Erythroblast (primary cell): ENCODE measurements around the gene ERCC2.

Experiments used
- DNase-seq, 2 experiments: peaks; one replicate each; lab custom pipeline; 2025; lab: John Stamatoyannopoulos, UW
- GATA1 ChIP-seq: IDR thresholded peaks from 2 replicates; pipeline ENCODE4 v1.6.1; 2011; ENCODE audit warnings: low read depth, mild to moderate bottlenecking, control low read depth, low read length, moderate library complexity
- POLR2A ChIP-seq: IDR thresholded peaks from 2 replicates; pipeline ENCODE4 v1.6.1; 2011; ENCODE audit warnings: mild to moderate bottlenecking, low read length

Gene ERCC2

DNA sequence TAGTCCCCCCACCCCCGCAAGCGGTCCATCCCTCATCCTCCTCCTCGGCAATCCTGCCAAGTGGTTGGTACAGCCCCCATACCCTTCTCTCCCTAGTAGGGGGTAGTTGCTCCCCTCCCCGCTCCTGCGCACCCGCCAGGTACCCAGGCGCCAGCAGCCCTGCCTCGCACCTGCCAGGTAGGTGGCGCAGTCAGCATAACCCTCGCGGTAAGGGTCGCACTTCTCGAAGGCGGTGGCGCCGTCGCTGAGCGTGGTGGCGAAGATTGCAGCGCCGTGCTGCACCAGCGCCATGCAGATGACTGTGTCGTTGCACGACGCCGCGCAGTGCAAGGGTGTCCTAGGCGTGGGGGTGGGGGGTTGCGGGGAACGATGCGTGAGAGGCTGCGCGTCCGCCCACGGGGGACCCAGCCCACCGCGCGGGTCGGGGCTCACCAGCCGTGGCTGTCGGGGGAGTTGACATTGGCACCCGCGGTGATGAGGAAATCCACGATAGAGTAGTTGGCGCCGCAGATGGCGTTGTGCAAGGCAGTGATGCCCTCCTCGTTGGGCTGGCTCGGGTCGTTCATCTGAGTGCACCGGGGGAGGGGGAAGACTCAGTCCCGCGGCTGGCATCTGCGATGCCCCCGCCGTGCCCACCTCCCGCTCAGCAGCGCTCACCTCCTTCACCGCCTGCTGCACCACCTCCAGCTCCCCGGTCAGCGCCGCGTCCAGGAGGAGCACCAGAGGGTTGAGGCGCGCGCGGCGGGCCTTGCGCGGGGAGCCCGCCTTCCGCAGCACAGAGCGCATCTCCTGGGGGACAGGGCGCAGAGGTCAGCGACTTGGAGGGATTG lies 15.2 kb upstream of the ERCC2 start:
- no peak for TF ChIP-seq GATA1
- no peak for TF ChIP-seq POLR2A

DNA sequence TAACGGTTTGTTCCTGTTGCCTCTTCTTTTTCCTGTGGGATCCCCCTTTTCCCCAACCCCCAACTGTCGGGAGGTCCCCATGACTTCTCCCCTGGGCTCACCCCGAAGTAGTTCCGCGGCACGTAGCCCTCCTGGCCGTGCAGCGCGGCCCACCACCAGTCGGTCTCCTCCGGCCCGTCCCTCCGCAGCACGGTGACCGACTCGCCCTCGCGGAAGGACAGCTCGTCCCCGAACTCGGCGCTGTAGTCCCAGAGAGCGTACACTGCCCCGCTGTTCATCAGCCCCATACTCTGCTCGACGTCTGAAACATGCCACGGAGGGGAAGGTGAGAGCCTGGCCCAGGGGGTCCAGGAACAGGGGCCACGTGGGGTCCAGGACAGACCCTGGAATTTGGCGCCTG lies 12.1 kb upstream of the ERCC2 start:
- TF ChIP-seq GATA1 (no peak), POLR2A (no peak)
- DNase-seq, result no peak

More for the DNA sequence above, 15.2 kb upstream of the ERCC2 start:
- no peak for DNase-seq

DNA sequence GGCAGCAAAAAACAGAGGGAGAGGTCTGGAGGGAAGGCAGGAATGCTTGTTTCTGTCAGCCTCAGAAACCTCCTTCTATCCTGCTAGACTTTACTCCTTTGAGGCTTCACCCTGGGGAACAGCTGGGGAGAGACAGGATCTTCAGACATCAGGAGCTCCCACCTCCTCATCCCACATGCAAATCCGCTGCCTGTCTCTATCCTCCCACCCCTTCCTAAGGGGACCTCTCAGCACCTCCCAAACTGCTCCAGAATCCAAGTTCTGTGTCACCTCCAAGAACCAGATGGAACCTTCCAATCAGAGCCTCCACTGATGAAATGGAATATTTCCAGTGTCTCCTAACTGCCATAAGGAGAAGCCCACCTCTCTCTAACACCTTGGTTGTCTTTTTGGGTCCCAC lies 9.7 kb upstream of the ERCC2 start:
- no peak for TF ChIP-seq GATA1
- TF ChIP-seq POLR2A, result no peak
- DNase-seq, result no peak

DNA sequence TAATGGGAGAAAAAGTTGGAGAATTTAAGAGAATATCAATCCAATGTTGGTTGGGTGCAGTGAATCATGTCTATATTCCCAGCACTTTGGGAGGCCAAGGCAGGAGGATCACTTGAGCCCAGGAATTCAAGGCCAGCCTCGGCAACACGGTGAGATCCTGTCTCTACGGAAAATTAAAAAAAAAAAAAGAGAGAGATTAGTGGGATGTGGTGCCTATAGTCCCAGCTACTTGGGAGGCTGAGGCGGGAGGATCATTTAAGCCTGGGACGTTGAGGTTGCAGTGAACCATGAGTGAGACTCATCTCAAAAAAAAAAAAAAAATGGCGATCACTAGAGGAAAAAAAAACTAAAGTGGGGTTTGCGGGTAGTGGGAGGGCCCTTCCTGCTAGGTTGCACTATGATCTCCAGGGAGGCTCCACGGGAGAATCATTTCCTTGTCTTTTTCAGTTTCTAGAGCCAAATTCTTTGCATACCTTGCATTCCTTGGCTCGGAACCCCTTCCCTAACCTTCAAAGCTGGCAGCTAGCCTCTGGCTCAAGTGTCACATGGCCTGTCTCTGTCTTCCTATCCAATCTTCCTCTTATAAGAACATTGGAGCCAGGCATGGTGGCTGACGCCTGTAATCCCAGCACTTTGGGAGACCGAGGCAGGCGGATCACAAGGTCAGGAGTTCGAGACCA lies 5.8 kb upstream of the ERCC2 start:
- TF ChIP-seq POLR2A, result no peak
- no peak for TF ChIP-seq GATA1
- no peak for DNase-seq

DNA sequence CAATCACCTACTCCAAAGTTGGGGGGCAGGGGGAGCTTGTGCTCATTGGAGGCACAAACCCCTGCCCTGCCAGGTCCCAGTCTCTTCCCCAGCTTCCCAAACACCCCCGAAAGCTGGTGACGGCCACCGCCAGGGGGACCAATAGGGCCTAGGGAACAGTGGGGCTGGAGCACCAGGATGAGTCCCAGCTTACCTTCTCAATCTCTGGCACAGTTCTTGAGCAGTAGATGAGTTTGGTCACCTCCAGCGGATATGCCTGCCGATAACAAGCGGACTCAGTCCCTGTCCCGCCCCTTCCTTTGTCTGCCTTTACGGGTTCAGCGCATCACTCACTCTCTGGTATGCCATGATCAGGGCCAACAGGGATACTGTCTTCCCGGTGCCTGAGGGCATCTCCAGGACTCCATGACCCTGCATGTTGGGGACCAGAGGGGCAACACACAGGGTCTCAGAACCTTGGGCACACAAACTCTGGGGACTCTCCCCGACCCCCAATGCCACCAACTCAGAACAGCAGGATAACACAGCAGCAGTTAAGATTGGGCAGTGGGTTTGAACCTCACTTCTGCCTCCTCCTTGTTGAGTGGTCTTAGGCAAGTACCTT lies 1.5 kb downstream of the ERCC2 start:
- no peak for DNase-seq
- no peak for TF ChIP-seq POLR2A
- no peak for TF ChIP-seq GATA1

DNA sequence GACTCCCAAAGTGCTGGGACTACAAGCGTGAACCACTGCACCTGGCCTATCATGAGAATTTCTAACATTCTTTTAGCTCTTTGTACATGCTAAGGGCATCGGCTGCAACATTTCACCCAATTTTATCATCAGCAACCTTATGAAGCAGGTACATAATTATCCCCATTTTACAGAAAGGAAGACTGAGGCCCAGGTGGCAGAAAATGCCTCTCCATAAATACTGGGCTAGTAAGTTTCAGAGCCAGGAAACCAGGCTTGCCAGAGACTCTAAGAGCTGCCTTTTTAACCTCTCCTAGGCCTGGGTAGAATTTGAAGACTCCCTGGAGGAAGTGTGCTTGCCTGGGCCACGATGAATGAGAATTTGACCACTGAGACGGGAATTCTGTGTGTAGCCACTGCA lies 2.2 kb downstream of the ERCC2 start:
- DNase-seq, result no peak

DNA sequence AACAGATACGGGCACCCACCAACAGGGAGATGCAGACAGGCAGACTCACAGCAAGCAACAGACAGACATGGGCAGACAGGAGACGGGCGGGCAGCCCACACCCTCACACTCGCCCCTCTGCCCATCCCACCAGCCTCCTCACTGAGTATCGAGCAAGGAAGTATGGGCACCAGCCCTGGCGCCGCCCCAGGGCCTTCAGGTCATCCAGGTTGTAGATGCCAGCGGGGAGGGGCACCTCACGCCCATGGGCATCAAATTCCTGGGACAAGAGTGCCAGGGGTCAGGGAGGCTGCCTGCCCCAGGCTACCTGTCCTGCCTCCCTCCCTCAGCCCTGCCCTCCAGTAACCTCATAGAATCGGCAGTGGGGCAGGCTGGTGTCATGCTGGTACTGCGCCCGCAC lies 5.7 kb downstream of the ERCC2 start:
- no peak for TF ChIP-seq POLR2A
- no peak for TF ChIP-seq GATA1
- DNase-seq, result no peak

More for the DNA sequence above, 2.2 kb downstream of the ERCC2 start:
- TF ChIP-seq GATA1 (no peak), POLR2A (no peak)

DNA sequence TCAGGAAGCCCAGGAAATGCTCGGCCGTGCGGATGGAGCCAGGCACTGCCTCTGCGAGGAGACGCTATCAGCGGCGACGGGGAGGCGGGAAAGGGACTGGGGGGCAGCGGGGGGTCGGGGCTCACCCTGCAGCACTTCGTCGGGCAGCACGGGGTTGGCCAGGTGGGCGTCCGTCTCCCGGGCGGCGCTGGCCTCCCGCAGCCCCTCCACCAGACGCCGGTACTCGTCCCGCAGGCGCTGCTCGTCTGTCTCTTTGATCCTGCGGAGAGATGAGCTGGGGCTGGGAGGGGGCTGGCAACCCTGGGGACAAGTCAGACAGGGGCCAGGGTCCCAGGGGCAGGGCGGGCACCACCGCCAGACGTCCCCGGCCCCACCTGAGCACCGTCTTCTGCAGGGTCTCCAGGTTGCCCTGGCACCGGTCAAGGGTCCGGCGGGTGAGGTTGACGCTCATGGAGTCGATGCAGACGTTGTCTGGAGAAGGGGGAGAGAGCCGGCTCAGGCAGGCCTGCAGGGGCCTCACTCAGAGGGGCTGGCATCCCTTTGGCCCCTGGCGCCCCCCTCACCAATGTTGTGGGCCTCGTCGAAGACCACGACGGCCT lies 6.4 kb downstream of the ERCC2 start:
- no peak for DNase-seq
- TF ChIP-seq GATA1 (no peak), POLR2A (no peak)

DNA sequence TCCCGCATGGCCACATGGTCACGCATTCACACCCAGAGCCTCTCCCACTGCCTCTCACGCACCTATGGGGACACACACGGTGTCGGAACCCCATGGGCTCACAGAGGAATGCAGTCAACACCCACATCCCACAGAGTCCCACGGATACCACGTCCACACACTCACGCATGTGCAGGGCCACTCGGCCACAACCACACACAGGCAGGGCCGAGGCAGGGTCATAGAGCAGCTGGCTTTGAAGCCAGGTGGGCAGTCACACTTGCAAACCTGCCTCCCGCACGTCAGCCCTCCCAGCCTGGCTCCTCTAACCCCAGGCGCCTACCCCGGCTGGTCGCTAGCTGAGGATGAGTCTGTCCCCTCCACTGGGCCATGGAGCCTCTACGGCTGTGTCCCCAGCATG lies 8.1 kb downstream of the ERCC2 start:
- no peak for DNase-seq
- TF ChIP-seq POLR2A, result no peak
- TF ChIP-seq GATA1, result no peak

DNA sequence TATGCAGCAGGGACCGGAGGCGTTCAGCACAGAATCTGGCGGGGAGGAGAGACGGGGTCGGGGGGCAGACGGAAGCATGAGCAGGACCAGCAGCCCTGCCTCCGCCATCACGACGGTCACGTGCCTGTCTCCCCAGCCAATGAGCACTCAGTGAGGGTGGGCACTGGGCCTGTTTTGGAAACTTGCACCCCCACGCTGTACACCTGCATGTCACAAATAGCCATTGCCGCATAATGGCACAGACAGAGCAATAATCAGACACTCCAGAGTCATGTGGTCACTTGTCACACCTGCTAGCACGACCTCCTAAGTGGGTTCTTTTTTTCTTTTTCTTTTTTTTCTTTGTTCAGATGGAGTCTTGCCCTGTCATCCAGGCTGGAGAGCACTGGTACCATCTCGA lies 8.8 kb downstream of the ERCC2 start:
- no peak for DNase-seq
- TF ChIP-seq GATA1 (no peak), POLR2A (no peak)

DNA sequence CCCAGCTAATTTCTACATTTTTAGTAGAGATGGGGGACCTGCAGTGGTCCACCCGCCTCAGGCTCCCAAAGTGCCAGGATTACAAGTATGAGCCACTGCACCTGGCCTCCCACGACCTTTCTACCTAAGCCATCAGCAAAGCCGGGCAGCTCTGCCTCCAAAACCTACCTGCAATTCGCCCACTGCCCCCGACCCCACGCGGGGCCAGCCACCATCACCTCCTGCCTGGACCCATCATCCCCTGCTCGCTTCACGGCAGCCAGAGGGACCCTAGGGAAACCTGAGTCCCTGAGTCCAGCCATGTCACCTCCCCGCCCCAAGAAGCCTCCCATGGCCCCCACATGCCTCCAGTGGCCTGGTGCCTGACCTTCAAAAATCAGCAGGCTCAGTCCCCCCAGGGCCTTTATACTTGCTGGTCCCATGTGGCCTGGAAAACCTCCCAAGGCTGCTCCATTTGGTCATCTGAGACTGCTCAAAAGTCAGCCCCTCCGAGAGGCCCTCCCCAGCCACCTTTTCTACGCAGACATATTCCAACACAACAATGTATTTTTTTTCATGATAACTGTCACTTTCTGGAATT lies 12.1 kb downstream of the ERCC2 start:
- TF ChIP-seq POLR2A (no peak), GATA1 (no peak)
- DNase-seq, result no peak

DNA sequence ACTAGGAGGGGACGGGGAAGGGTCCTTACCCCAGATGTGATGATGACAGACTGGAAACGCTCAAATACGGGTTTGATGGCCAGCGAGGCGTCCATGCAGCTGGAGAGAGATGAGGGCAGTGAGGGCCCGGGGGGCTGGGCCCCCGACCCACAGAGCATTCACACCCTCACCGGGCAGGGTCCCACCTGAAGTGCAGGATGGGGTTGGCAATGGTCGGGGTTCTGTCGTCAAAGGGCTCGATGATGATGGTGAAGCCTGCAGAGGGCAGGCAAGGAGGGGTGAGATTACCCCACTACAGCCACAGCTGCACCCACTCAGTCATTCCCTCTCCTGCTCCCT lies 13.0 kb downstream of the ERCC2 start:
- no peak for DNase-seq
- no peak for TF ChIP-seq GATA1
- no peak for TF ChIP-seq POLR2A

DNA sequence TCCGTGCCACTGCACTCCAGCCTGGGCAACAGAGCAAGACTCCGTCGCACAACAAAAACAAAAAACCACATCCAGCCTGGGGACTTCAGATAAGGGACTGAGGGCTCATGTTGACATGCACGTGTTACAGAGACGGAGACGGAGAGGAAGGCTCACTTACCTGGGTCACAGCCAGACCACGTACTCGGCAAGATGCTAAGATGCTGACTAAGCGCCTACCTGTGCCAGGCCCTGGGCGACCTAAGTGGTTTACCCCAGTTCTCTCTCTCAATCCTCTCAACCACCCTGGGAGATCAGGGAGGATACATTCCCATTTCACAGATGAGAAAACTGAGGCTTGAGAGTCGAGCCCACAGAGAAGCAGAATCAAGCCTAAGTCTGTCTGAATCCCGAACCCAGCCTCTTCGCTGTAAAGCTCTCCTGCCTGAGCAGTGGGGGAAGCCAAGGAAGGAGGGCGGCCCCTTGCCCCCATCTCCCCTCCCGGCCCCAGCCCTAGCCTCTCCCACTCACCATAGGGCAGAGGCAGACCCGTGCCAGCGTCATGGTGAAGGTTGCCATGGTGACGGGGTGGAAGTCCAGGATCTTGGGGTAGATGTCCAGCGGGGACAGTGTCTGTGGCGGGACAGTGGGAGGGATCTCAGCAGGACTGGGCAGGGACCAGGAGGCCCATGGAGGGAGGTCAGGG lies 13.5 kb downstream of the ERCC2 start:
- peak in 1 of 2 experiments; percentile 42 for DNase-seq
- TF ChIP-seq POLR2A (no peak), GATA1 (no peak)
